Liver (tissue), 9 donors: ENCODE data around the gene SCGB1D1. TPM values are rescaled to one million over a fixed set of nuclear protein-coding genes. Genes with fewer than 3 reads are reported as not detected.

ENCODE experiments used
- DNase-seq: peaks from one replicate; pipeline ENCODE4 v3.0.0-alpha.2; 2017; ENCODE audit warnings: low spot score
- H3K27ac ChIP-seq, 2 donors: one replicate each; pipeline ENCODE4 v1.7.0; 2013; ENCODE audit warnings: inconsistent platforms in 2 of 2, low read length in 2 of 2, control low read depth in 1 of 2, low read depth in 1 of 2, mild to moderate bottlenecking in 1 of 2
- H3K27me3 ChIP-seq, 4 donors: one replicate each; pipeline versions ENCODE4 v1.6.1 to v1.7.0; 2013; ENCODE audit warnings: low read length in 3 of 4, inconsistent platforms in 1 of 4, mild to moderate bottlenecking in 1 of 4, moderate library complexity in 1 of 4; ENCODE audit not compliant: control insufficient read depth in 4 of 4, insufficient read depth in 4 of 4
- H3K36me3 ChIP-seq, 4 donors: one replicate each; pipeline versions ENCODE4 v1.6.1 to v1.7.0; 2013; ENCODE audit warnings: low read length in 3 of 4, mild to moderate bottlenecking in 3 of 4, low read depth in 1 of 4, moderate library complexity in 1 of 4; ENCODE audit not compliant: control insufficient read depth in 4 of 4, insufficient read depth in 3 of 4
- H3K4me1 ChIP-seq, 4 donors: one replicate each; pipeline versions ENCODE4 v1.6.1 to v1.7.0; 2013; ENCODE audit warnings: low read length in 3 of 4, mild to moderate bottlenecking in 3 of 4, moderate library complexity in 1 of 4; ENCODE audit not compliant: control insufficient read depth in 4 of 4, insufficient read depth in 4 of 4
- H3K4me3 ChIP-seq, 3 donors: one replicate each; pipeline versions ENCODE4 v1.6.1 to v1.7.0; 2013; ENCODE audit warnings: low read length in 3 of 3, control low read depth in 1 of 3, low read depth in 1 of 3, mild to moderate bottlenecking in 1 of 3
- H3K9ac ChIP-seq, 2 donors: one replicate each; pipeline ENCODE4 v1.7.0; 2013; ENCODE audit warnings: low read length in 2 of 2, mild to moderate bottlenecking in 2 of 2, moderate library complexity in 2 of 2, control low read depth in 1 of 2, low read depth in 1 of 2
- H3K9me3 ChIP-seq, 4 donors: one replicate each; pipeline versions ENCODE4 v1.6.1 to v1.7.0; 2013; ENCODE audit warnings: low read length in 3 of 4; ENCODE audit not compliant: control insufficient read depth in 4 of 4
- ATF3 ChIP-seq: IDR thresholded peaks from 2 replicates; pipeline ENCODE4 v1.6.1; 2016; ENCODE audit warnings: antibody characterized with exemption
- CTCF ChIP-seq: fragments of 150-350 bp; IDR thresholded peaks from 2 replicates; pipeline ENCODE4 v1.5.1; 2017; ENCODE audit warnings: improper control_type of control experiment, low read depth, low read length; ENCODE audit not compliant: missing input control
- EGR1 ChIP-seq, 2 donors: IDR thresholded peaks; 2 replicates each; pipeline ENCODE4 v1.6.1; 2016 to 2018; ENCODE audit warnings: antibody characterized with exemption in 2 of 2, low read depth in 2 of 2
- FOXA1 ChIP-seq: IDR thresholded peaks from 2 replicates; pipeline ENCODE4 v1.6.1; 2016; ENCODE audit warnings: antibody characterized with exemption
- FOXA2 ChIP-seq: IDR thresholded peaks from 2 replicates; pipeline ENCODE4 v1.6.1; 2016; ENCODE audit warnings: antibody characterized with exemption
- GABPA ChIP-seq, 2 donors: IDR thresholded peaks in 1 of 2; conservative IDR thresholded peaks in 1 of 2; 2 replicates each; pipeline ENCODE4 v1.6.1; 2016; ENCODE audit warnings: antibody characterized with exemption in 2 of 2, mild to moderate bottlenecking in 1 of 2, moderate library complexity in 1 of 2
- HNF4A ChIP-seq, 2 donors: conservative IDR thresholded peaks; 2 replicates each; pipeline ENCODE4 v1.6.1; 2016; ENCODE audit warnings: antibody characterized with exemption in 2 of 2, mild to moderate bottlenecking in 2 of 2
- HNF4G ChIP-seq: IDR thresholded peaks from 2 replicates; pipeline ENCODE4 v1.6.1; 2016; ENCODE audit warnings: antibody characterized with exemption
- JUND ChIP-seq, 2 donors: IDR thresholded peaks; 2 replicates each; pipeline ENCODE4 v1.6.1; 2016; ENCODE audit warnings: antibody characterized with exemption in 2 of 2
- MAX ChIP-seq: IDR thresholded peaks from 2 replicates; pipeline ENCODE4 v1.6.1; 2016; ENCODE audit warnings: antibody characterized with exemption
- NR2F2 ChIP-seq: IDR thresholded peaks from 2 replicates; pipeline ENCODE4 v1.6.1; 2016; ENCODE audit warnings: antibody characterized with exemption
- RAD21 ChIP-seq, 2 donors: IDR thresholded peaks; 2 replicates each; pipeline ENCODE4 v1.6.1; 2016; ENCODE audit warnings: antibody characterized with exemption in 2 of 2, mild to moderate bottlenecking in 2 of 2
- RXRA ChIP-seq, 2 donors: IDR thresholded peaks; 2 replicates each; pipeline ENCODE4 v1.6.1; 2017 to 2018; ENCODE audit warnings: antibody characterized with exemption in 2 of 2, mild to moderate bottlenecking in 1 of 2
- SP1 ChIP-seq: IDR thresholded peaks from 2 replicates; pipeline ENCODE4 v1.6.1; 2018; ENCODE audit warnings: antibody characterized with exemption, mild to moderate bottlenecking
- TAF1 ChIP-seq: conservative IDR thresholded peaks from 2 replicates; pipeline ENCODE4 v1.6.1; 2016; ENCODE audit warnings: antibody characterized with exemption, mild to moderate bottlenecking
- YY1 ChIP-seq: IDR thresholded peaks from 2 replicates; pipeline ENCODE4 v1.6.1; 2016; ENCODE audit warnings: antibody characterized with exemption, mild to moderate bottlenecking
- ZBTB33 ChIP-seq: IDR thresholded peaks from 2 replicates; pipeline ENCODE4 v1.6.1; 2016; ENCODE audit warnings: antibody characterized with exemption
- WGBS: extraction: QIAGEN DNeasy Blood & Tissue Kit; methylation state at CpG from one replicate; pipeline ENCODE4 v1.1.7; 2013; 5-methylcytosine and 5-hydroxymethylcytosine counted together
- polyA plus RNA-seq, 2 donors: library from polyadenylated mRNA; stranded (reverse) in 1 of 2; unstranded in 1 of 2; fragments of 200-250 nt in 1 of 2; fragments of >200 nt in 1 of 2; fragmentation: Nextera tagmentation in 1 of 2; extraction: Ambion mirVana in 1 of 2; gene quantifications; one replicate each; pipeline versions ENCODE4 v1.2.1 to v1.2.3, GENCODE V29; 2013 to 2015
- total RNA-seq, 2 donors: library from RNA; depleted of rRNA; stranded (reverse); fragments of >200 nt; gene quantifications; one replicate each; pipeline ENCODE4 v1.2.3, GENCODE V29; 2014
- TF ChIP-seq, protein P1 (sequence below): IDR thresholded peaks from 2 replicates; pipeline ENCODE4 v1.6.1; 2016; ENCODE audit warnings: antibody characterized with exemption, mild to moderate bottlenecking
- donor health status: healthy.
- donor health status: healthy.
- donor health status: healthy.
- donor health status: healthy.
- donor health status: healthy.

The SCGB1D1 gene
- total and polyA plus RNA-seq, 4 donors = not detected

DNA sequence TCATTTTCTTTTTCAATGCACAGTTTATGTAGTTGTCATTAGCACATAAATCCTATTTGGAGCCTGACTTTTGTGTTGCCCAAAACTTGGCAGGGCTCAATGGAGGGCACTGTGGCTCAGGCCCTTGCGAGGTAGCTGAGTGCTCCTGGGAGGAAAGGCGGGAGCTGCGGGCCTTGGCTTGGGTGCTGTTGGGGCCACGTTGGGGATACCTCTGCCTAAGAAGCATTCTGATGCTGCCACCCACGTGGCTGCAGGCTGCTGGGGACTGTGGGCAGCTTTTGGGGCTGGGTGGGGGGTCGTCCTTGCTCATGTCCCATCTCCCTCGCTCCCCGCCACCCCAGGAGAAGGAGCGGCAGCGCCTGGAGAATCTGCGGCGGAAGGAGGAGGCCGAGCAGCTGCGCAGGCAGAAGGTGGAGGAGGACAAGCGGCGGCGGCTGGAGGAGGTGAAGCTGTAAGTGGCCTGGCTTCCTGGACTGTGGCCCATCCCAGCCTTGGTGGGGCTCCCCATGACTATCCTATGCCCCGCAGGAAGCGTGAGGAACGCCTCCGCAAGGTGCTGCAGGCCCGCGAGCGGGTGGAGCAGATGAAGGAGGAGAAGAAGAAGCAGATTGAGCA is 45.3 kb upstream of the SCGB1D1 start:
- DNase-seq = peak; percentile 21
- no peaks in the 10 kb centered on the region for H3K27me3 ChIP-seq
- no peaks in the 10 kb centered on the region for H3K9me3 ChIP-seq
- no peak overlapping the region for H3K27ac ChIP-seq
- H3K4me1 ChIP-seq = no peaks in the 10 kb centered on the region
- no peak overlapping the region for H3K9ac ChIP-seq
- TF ChIP-seq GABPA (IDR thresholded peaks at IDR 0.05 in 1 of 2, conservative IDR thresholded peaks at IDR 0.05 in 1 of 2) (no peak), RAD21 (IDR thresholded peaks at IDR 0.05) (no peak), FOXA2 (no peak), RXRA (IDR thresholded peaks at IDR 0.05) (no peak), EGR1 (IDR thresholded peaks at IDR 0.05; ENCODE audit: low read depth in 2 of 2) (no peak), YY1 (no peak), ATF3 (no peak), JUND (IDR thresholded peaks at IDR 0.05) (no peak), HNF4A (conservative IDR thresholded peaks at IDR 0.05) (no peak), TAF1 (no peak), CTCF (no peak), ZBTB33 (no peak), SP1 (no peak), MAX (no peak), HNF4G (no peak), NR2F2 (no peak), FOXA1 (no peak)
- TF ChIP-seq, protein P1, sequence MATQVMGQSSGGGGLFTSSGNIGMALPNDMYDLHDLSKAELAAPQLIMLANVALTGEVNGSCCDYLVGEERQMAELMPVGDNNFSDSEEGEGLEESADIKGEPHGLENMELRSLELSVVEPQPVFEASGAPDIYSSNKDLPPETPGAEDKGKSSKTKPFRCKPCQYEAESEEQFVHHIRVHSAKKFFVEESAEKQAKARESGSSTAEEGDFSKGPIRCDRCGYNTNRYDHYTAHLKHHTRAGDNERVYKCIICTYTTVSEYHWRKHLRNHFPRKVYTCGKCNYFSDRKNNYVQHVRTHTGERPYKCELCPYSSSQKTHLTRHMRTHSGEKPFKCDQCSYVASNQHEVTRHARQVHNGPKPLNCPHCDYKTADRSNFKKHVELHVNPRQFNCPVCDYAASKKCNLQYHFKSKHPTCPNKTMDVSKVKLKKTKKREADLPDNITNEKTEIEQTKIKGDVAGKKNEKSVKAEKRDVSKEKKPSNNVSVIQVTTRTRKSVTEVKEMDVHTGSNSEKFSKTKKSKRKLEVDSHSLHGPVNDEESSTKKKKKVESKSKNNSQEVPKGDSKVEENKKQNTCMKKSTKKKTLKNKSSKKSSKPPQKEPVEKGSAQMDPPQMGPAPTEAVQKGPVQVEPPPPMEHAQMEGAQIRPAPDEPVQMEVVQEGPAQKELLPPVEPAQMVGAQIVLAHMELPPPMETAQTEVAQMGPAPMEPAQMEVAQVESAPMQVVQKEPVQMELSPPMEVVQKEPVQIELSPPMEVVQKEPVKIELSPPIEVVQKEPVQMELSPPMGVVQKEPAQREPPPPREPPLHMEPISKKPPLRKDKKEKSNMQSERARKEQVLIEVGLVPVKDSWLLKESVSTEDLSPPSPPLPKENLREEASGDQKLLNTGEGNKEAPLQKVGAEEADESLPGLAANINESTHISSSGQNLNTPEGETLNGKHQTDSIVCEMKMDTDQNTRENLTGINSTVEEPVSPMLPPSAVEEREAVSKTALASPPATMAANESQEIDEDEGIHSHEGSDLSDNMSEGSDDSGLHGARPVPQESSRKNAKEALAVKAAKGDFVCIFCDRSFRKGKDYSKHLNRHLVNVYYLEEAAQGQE = no peak
- H3K4me3 ChIP-seq = no peak overlapping the region
- peaks cover 14 to 37% (median 25%) of the 10 kb centered on the region in 4 donors for H3K36me3 ChIP-seq
- WGBS = 98% methylated on average over 24 of the region's 24 CpGs
